ENCODE measurements around the gene SHF.
"Not testable (repeated sequence)": the region's sequence is repeated elsewhere in the genome, so short reads cannot be mapped to it uniquely, and the experiment has no call there.

SHF gene, protein sequence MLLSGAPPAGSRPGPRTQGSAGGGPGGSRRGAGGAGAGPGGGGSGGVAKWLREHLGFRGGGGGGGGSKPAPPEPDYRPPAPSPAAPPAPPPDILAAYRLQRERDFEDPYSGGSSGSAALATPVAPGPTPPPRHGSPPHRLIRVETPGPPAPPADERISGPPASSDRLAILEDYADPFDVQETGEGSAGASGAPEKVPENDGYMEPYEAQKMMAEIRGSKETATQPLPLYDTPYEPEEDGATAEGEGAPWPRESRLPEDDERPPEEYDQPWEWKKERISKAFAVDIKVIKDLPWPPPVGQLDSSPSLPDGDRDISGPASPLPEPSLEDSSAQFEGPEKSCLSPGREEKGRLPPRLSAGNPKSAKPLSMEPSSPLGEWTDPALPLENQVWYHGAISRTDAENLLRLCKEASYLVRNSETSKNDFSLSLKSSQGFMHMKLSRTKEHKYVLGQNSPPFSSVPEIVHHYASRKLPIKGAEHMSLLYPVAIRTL

GRCh38 chr15:45187894-45188830, at the start of gene SHF:
SHF (minus strand) TSS chr15:45187966; CDS start chr15:45187951, 15 bp downstream.
- no peak for DNase-seq (ENCODE audit: low read depth)

GRCh38 chr15:45236806-45237205, 49.0 kb upstream of the SHF start:
- DNase-seq (ENCODE audit: low read depth), result not testable (repeated sequence)

- no peak for DNase-seq (ENCODE audit: low read depth)
Observed at GRCh38 chr15:45234562-45235235, 46.9 kb upstream of the SHF start.

DNA sequence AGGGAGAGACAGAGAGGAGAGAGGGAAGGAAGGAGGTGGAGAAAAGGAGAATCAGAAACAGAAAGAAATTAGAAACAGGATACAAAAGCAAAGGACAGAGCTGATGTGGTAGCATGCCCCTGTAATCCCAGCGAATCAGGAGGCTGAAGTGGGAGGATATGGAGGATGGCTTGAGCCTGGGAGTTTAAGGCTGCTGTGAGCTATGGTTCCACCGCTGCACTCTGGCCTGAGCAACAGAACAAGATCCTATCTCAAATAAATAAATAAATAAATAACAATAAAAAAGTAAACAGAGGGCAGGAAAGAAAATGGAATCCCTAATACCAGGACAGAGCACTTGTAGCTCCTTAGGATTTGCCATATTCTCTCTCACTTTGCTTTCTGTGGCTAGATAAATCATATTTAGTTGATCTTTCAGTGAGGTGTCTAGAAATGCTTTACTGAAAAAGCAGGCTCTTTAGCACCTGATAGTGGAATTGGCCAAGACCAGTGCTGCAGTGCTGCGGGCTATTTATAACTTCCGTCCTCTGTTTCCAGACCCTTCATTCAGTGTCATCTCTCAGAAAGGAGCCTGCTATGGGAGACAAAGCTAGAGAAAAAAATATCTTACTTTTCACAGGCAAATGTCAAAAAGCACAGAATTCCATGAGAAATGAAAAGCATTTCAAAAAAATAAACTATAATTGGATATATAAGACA, 44.2 kb upstream of the SHF start:
- no peak for DNase-seq (ENCODE audit: low read depth)

DNA sequence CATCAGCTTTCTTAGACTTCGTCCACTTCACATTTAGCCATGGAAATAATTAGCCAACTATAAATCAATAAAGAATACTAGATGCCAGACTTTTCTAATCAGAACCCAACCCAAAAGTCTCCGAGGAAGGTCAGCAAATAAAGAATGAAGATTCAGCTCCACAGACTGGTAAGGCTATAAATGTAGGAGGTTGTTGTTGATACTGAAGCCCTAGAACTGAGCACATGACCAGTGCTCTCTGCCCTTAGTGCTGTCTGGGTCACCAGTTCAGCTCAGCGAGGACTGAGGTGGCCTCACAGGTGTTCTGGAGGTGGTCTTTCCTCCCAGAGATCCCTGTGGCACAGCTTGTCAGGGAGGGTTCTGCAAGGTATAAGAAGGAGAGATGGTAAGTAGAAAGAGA, 43.4 kb upstream of the SHF start:
- no peak for DNase-seq (ENCODE audit: low read depth)

DNA sequence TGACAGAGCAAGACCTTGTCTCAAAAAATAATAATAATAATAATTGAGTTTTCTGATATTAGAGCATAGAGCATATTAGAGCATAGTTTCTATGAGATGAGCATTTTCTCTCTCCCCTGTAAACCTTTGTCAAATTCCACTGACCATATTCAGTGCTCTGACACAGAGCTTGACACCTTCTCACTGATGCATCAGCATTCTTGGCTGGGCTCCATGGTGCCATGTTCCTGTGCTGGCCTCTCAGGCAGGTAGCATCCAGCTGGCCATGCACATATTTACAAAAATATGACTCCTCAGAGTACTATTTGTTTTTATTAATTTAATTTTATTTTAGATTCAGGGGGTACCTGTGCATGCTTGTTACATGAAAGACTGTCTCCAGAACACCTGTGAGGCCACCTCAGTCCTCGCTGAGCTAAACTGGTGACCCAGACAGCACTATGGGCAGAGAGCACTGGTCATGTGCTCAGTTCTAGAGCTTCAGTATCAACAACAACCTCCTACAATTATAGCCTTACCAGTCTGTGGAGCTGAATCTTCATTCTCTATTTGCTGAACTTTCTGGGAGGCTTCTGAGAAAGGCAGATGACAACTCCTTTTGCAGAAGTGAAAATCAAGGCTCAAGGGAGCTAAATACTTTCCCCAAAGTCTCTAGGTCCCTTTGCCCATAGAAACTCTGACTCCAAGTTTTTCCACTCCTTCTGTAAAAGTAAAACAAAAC, 42.6 kb upstream of the SHF start:
- no peak for DNase-seq (ENCODE audit: low read depth)

DNA sequence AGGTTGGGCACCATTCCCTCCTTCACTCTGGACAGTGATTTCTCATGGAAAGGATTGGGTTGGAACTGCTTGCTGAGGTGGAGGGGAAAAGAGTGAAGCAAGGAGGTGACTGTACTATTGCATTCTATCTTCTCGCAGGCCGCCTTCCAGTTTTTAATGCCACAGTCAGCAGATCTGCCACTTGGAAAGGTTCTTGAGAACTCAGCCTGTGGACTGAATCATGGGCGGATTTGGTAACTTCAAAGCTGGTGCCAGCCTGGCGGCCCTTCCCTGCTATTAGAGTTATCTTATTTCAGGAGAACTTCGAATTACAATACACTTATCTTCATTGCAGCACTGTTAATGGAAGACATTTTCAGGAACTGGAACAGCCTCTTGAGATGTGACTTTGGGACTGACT, 41.2 kb upstream of the SHF start:
- no peak for DNase-seq (ENCODE audit: low read depth)

DNA sequence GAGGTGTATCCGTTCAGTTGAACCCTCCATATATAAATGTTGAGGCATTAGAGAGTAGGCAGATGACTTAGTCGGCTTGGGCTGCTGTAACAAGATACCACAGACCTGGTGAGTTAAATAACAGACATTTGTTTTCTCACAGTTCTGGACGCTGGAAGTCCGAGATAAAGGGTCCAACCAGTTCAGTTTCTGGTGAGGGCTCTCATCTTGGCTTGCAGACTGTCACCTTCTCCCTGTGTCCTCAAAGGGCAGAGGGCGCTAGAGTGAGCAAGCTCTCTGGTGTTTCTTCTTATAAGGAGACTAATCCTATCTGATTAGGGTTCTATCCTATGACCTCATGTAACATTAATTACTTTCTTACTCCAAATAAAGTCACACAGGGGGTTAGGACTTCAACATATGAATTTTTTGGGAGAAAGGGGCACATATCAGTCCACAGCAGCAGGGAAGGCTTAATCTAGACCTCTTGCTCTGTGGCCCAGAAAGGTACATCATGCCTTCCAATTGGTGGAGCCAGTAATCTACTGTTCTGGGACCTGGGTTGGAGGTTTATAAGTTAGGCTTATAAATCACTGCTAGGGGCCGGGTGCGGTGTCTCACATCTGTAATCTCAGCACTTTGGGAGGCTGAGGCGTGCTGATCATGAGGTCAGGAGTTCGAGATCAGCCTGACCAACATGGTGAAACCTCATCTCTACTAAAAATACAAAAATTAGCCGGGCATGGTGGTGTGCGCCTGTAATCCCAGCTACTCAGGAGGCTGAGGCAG, 37.9 kb upstream of the SHF start:
- no peak for DNase-seq (ENCODE audit: low read depth)

GRCh38 chr15:45224621-45225217, 37.0 kb upstream of the SHF start:
- no peak for DNase-seq (ENCODE audit: low read depth)

GRCh38 chr15:45221967-45222366, 34.2 kb upstream of the SHF start:
- no peak for DNase-seq (ENCODE audit: low read depth)

- no peak for DNase-seq (ENCODE audit: low read depth)
Observed at GRCh38 chr15:45221053-45221599, 33.4 kb upstream of the SHF start.

DNA sequence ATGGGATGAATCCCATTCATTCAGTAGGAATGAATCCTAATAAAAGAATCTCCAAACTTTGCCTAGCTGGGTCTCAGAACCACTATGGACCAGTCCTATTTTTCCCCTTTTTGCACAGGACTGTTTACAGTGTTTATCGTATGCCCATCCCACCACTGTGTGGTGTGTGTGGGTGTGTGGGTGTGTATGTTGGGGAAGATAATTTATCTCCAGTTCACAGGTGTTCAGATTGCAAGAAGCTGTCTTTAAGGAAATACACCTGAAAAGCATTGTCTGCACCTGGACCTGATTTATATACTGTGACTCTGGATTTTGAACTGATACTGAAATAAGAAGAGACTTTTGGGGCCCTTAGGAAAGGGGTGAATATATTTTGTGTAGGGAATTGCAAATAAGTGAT, 24.7 kb upstream of the SHF start:
- no peak for DNase-seq (ENCODE audit: low read depth)

DNA sequence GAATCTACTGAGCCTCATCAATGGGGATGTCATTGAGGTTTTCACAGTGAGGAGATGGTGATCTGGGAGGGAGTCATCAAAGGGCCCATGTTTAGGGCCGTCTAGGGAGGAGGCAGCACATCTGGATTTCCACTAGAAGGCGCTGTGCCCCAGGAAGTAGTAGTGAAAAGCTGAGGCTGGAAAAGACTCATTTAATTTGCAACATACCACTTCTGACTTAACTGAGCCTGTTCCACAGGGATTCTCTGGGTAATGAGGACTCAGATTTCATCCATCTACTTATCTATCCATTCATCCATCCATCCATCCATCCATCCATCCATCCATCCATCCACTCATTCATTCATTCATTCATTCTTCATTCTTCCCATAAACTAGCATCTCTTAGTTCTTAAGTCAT, 17.4 kb upstream of the SHF start:
- no peak for DNase-seq (ENCODE audit: low read depth)

GRCh38 chr15:45203182-45203581, 15.4 kb upstream of the SHF start:
- no peak for DNase-seq (ENCODE audit: low read depth)

- no peak for DNase-seq (ENCODE audit: low read depth)
Observed at GRCh38 chr15:45201869-45202268, 14.1 kb upstream of the SHF start.

- no peak for DNase-seq (ENCODE audit: low read depth)
Observed at GRCh38 chr15:45201557-45201859, 13.7 kb upstream of the SHF start.

- DNase-seq (ENCODE audit: low read depth), result peak; percentile 62
Observed at GRCh38 chr15:45200799-45201556, 13.2 kb upstream of the SHF start.

DNA sequence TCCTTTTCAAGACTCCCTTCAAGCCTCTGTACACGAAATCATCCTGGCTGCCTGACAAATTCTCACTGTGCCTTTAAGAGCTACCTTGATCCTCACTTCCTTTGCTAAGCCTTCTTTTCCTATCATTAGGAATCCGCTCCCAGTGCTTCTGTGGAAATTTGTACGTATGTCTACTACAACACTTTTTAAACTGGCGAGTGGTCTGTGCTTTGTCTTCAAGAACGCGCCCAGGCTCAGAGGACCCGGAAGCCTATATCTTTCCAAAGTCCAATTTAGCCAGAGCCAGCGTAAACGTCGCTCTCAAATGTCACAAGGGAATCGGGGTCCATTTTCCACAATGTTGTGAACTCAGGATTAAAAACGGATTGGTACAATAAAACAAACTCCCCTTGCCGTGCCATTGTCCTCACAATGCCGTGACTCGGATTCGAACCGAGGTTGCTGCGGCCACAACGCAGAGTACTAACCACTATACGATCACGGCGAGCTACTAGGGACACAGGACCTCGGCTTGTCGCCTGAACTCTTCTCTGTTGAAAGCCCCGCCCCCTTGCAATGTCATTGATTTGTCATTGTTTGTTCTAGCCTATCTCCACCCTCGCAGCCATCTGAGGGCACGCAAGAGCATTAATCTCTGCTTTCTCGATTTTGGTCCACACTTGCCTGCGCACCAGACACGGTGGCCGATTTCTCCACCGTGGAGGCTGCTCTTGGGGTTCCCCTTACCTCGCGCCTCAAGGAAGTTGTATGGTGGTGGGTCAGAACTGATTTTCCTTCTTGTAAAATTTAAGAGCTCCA, 12.4 kb upstream of the SHF start:
- DNase-seq (ENCODE audit: low read depth), result peak; percentile 89

Measured in CMK (cell line).